HG03025 (cell line): ENCODE results near the gene EPHB3.

Experiments
- ATAC-seq: cut with Tn5 transposase; IDR thresholded peaks from one replicate; pipeline ENCODE4 v1.9.1; 2021; ENCODE audit warnings: mild to moderate bottlenecking, moderate library complexity; ENCODE audit not compliant: unreplicated experiment, low FRiP score

The EPHB3 gene

GRCh38 chr3:184578218-184578617 lies 16.6 kb downstream of the EPHB3 start:
- ATAC-seq: no peak

GRCh38 chr3:184578822-184579221 lies 17.2 kb downstream of the EPHB3 start:
- no peak for ATAC-seq

GRCh38 chr3:184579513-184579912 lies 17.9 kb downstream of the EPHB3 start:
- no peak for ATAC-seq

GRCh38 chr3:184580376-184580775 lies 18.8 kb downstream of the EPHB3 start:
- no peak for ATAC-seq

- ATAC-seq: no peak
Measured at GRCh38 chr3:184581331-184581855, 19.8 kb downstream of the EPHB3 start.

GRCh38 chr3:184582646-184583577 lies 21.3 kb downstream of the EPHB3 start:
- ATAC-seq: no peak

- no peak for ATAC-seq
Measured at GRCh38 chr3:184583578-184584451, 22.2 kb downstream of the EPHB3 start.

GRCh38 chr3:184584464-184584891 lies 22.9 kb downstream of the EPHB3 start:
- ATAC-seq: no peak

- ATAC-seq: no peak
Measured at GRCh38 chr3:184585545-184585944, 24.0 kb downstream of the EPHB3 start.

GRCh38 chr3:184586851-184587250 lies 25.3 kb downstream of the EPHB3 start:
- no peak for ATAC-seq

- no peak for ATAC-seq
Measured at GRCh38 chr3:184588776-184589175, 27.2 kb downstream of the EPHB3 start.

GRCh38 chr3:184590795-184591194 lies 29.2 kb downstream of the EPHB3 start:
- no peak for ATAC-seq

- no peak for ATAC-seq
Measured at GRCh38 chr3:184591789-184592188, 30.2 kb downstream of the EPHB3 start.

- no peak for ATAC-seq
Measured at GRCh38 chr3:184592371-184593219, 31.0 kb downstream of the EPHB3 start.

- no peak for ATAC-seq
Measured at GRCh38 chr3:184593220-184593927, 31.8 kb downstream of the EPHB3 start.

- ATAC-seq: no peak
Measured at GRCh38 chr3:184593928-184594303, 32.3 kb downstream of the EPHB3 start.

GRCh38 chr3:184594371-184595001 lies 32.9 kb downstream of the EPHB3 start:
- ATAC-seq: no peak

GRCh38 chr3:184595726-184596125 lies 34.1 kb downstream of the EPHB3 start:
- ATAC-seq: no peak

GRCh38 chr3:184596233-184596632 lies 34.6 kb downstream of the EPHB3 start:
- ATAC-seq: no peak
